ENCODE data around the gene POU3F2. TPM values are rescaled to one million over a fixed set of nuclear protein-coding genes. Genes with fewer than 3 reads are reported as not detected.

Gene POU3F2
- polyA plus RNA-seq, 3 donors: not detected

DNA sequence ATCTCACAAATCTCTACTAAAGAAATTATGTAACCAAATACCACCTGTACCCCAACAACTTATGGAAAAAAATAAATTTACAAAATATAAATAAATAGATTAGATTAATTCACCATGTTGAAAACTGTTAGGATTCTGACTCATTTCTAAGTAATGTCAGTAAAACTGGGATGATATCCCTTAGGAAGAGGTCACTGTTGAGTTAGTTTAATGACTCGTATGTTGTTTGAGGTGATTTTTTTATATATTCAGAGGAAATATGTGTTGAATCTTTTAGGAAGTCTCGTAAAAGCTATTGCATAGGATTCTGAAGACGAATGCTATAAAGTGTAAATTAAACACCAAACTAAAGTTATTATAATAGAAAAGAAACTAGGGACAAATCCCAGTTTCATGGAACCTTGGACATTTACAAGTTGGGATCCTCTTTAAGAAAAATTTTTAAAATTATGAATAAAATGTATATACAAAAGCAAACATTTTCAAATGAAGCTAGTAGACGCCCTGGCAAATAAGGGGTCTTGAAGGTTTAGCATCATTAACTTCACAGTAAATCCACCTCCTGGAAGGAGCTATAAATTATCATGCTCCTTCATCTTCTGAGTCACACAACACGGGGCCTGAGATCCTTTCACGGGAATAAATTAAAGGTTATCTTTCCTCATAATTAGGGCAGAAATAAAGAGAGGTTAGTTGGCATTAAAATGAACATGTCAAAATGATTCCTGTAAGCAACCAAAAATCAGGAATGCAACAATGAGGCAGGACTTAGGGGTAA, 37.0 kb upstream of the POU3F2 start:
- H3K36me3 Mint-ChIP-seq: no peaks in the 10 kb centered on the region
- H3K4me3 ChIP-seq (replicated peaks in 1 of 3; ENCODE audit: low read depth in 2 of 3, low read length in 3 of 3): no peak overlapping the region
- H3K27ac Mint-ChIP-seq: no peak overlapping the region
- no peak overlapping the region for H2AFZ ChIP-seq (ENCODE audit: insufficient read depth, low read depth, low read length, poor library complexity, severe bottlenecking)
- H3K4me1 ChIP-seq (ENCODE audit: control insufficient read depth in 1 of 2, insufficient read depth in 2 of 2, low read length in 2 of 2): no peaks in the 10 kb centered on the region
- H3K27me3 ChIP-seq (ENCODE audit: control insufficient read depth in 2 of 2, insufficient read depth in 2 of 2, low read length in 2 of 2): no peaks in the 10 kb centered on the region
- DNase-seq: no peak
- H3K27ac ChIP-seq (ENCODE audit: low read depth in 1 of 2, low read length in 2 of 2): no peak overlapping the region
- H3K27me3 Mint-ChIP-seq (ENCODE audit: low read depth in 3 of 3): peaks cover 0 to 5% (median 2%) of the 10 kb centered on the region in 3 donors
- no peaks in the 10 kb centered on the region for H3K36me3 ChIP-seq (replicated peaks in 1 of 2; ENCODE audit: control insufficient read depth in 1 of 2, insufficient read depth in 2 of 2, low read length in 2 of 2)
- H3K4me3 Mint-ChIP-seq: no peak overlapping the region
- no peaks in the 10 kb centered on the region for H3K9me3 ChIP-seq (replicated peaks in 1 of 2; ENCODE audit: control insufficient read depth in 1 of 2, insufficient read depth in 1 of 2, low read length in 2 of 2)
- intact Hi-C loops (cut with micrococcal nuclease): no loop called here
- H3K79me2 ChIP-seq (ENCODE audit: insufficient read depth, low read length): no peaks in the 10 kb centered on the region
- no peak overlapping the region for H3K4me2 ChIP-seq (replicated peaks; ENCODE audit: extremely low read depth, low read length, poor library complexity, severe bottlenecking)
- TF ChIP-seq, protein P1, sequence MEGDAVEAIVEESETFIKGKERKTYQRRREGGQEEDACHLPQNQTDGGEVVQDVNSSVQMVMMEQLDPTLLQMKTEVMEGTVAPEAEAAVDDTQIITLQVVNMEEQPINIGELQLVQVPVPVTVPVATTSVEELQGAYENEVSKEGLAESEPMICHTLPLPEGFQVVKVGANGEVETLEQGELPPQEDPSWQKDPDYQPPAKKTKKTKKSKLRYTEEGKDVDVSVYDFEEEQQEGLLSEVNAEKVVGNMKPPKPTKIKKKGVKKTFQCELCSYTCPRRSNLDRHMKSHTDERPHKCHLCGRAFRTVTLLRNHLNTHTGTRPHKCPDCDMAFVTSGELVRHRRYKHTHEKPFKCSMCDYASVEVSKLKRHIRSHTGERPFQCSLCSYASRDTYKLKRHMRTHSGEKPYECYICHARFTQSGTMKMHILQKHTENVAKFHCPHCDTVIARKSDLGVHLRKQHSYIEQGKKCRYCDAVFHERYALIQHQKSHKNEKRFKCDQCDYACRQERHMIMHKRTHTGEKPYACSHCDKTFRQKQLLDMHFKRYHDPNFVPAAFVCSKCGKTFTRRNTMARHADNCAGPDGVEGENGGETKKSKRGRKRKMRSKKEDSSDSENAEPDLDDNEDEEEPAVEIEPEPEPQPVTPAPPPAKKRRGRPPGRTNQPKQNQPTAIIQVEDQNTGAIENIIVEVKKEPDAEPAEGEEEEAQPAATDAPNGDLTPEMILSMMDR (IDR thresholded peaks at IDR 0.05): no peak
- WGBS (ENCODE audit: insufficient coverage): 67% methylated on average over 1 of the region's 6 CpGs
- H3K4me1 Mint-ChIP-seq: no peaks in the 10 kb centered on the region
- no peaks in the 10 kb centered on the region for H4K20me1 ChIP-seq (ENCODE audit: insufficient read depth, low read length)
- H3K9me3 Mint-ChIP-seq: peaks cover 0 to 4% (median 0%) of the 10 kb centered on the region in 7 donors
- no peak overlapping the region for H3K9ac ChIP-seq (ENCODE audit: insufficient read depth, low read length, poor library complexity, severe bottlenecking)

DNA sequence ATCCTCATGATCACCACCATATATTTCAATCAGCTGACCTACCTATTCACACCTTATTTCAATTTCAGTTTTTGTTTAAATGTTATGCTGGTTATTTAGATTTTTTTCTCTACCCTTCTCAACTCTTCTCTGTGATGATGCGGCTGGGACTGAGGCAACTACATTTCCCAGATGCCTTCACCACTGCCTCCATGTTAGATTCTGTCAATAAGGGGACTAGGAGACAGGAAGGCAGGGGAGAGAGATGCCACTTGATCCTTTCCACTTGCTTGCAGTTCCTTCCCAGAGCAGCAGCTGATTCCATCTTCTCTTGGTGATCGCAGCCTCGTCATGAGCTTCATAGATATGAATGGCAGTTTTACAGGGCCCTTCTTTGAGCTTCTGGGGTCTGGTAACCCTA, 33.5 kb upstream of the POU3F2 start:
- H2AFZ ChIP-seq (ENCODE audit: insufficient read depth, low read depth, low read length, poor library complexity, severe bottlenecking): no peak overlapping the region
- no peaks in the 10 kb centered on the region for H3K4me1 ChIP-seq (ENCODE audit: control insufficient read depth in 1 of 2, insufficient read depth in 2 of 2, low read length in 2 of 2)
- no peaks in the 10 kb centered on the region for H4K20me1 ChIP-seq (ENCODE audit: insufficient read depth, low read length)
- no peaks in the 10 kb centered on the region for H3K4me1 Mint-ChIP-seq
- no peaks in the 10 kb centered on the region for H3K36me3 Mint-ChIP-seq
- H3K27me3 Mint-ChIP-seq (ENCODE audit: low read depth in 3 of 3): peaks cover 0 to 5% (median 1%) of the 10 kb centered on the region in 3 donors
- H3K9me3 Mint-ChIP-seq: peaks cover 0 to 2% (median 0%) of the 10 kb centered on the region in 7 donors
- H3K27ac Mint-ChIP-seq: no peak overlapping the region
- TF ChIP-seq, protein P1 (IDR thresholded peaks at IDR 0.05): no peak
- no peak for DNase-seq
- no peaks in the 10 kb centered on the region for H3K79me2 ChIP-seq (ENCODE audit: insufficient read depth, low read length)
- no peaks in the 10 kb centered on the region for H3K9me3 ChIP-seq (replicated peaks in 1 of 2; ENCODE audit: control insufficient read depth in 1 of 2, insufficient read depth in 1 of 2, low read length in 2 of 2)
- no peak overlapping the region for H3K4me2 ChIP-seq (replicated peaks; ENCODE audit: extremely low read depth, low read length, poor library complexity, severe bottlenecking)
- no peak overlapping the region for H3K4me3 ChIP-seq (replicated peaks in 1 of 3; ENCODE audit: low read depth in 2 of 3, low read length in 3 of 3)
- H3K9ac ChIP-seq (ENCODE audit: insufficient read depth, low read length, poor library complexity, severe bottlenecking): no peak overlapping the region
- intact Hi-C loops (cut with micrococcal nuclease): no loop called here
- no peak overlapping the region for H3K4me3 Mint-ChIP-seq
- H3K36me3 ChIP-seq (replicated peaks in 1 of 2; ENCODE audit: control insufficient read depth in 1 of 2, insufficient read depth in 2 of 2, low read length in 2 of 2): no peaks in the 10 kb centered on the region
- no peak overlapping the region for H3K27ac ChIP-seq (ENCODE audit: low read depth in 1 of 2, low read length in 2 of 2)
- no peaks in the 10 kb centered on the region for H3K27me3 ChIP-seq (ENCODE audit: control insufficient read depth in 2 of 2, insufficient read depth in 2 of 2, low read length in 2 of 2)
- 92% methylated on average over 2 of the region's 3 CpGs for WGBS (ENCODE audit: insufficient coverage)

Measured in CD14-positive monocyte (primary cell).